ENCODE results near the gene TGFBR3. TPM values are rescaled to one million over a fixed set of nuclear protein-coding genes. Genes with fewer than 3 reads are reported as not detected.
A peak's percentile ranks its signal among the peaks of the same experiment; 100 is the strongest.

TGFBR3 gene
- total RNA-seq: 37.9 TPM
- long read RNA-seq, full-length matches to known transcripts: 5 of 30 reads
- long read RNA-seq, partial matches to known transcripts: 15 of 30 reads
- long read RNA-seq, other reads (novel, unspliced or antisense): 10 of 30 reads

GRCh38 chr1:91885716-91886506, at the start of gene TGFBR3:
TGFBR3 (minus strand) TSS chr1:91886151; CDS start chr1:91861531, 24,620 bp downstream.
- DNase-seq: peak; percentile 96
- peak; percentile 95 for ATAC-seq (ENCODE audit: poor library complexity)
- intact Hi-C loops (cut with DNase I): loop anchor here (10.0 kb wide), 2 partner anchors 51 to 171 kb away; no protein-coding TSS in a partner anchor

GRCh38 chr1:91929250-91929649, 43.3 kb upstream of the TGFBR3 start:
- intact Hi-C loops (cut with DNase I): loop anchor here (5.0 to 10.0 kb wide), 4 partner anchors 217 to 647 kb away; partner anchors contain the start of genes GLMN and RPAP2
- ATAC-seq (ENCODE audit: poor library complexity): peak; percentile 62
- DNase-seq: no peak

- DNase-seq: no peak
- ATAC-seq (ENCODE audit: poor library complexity): no peak
- intact Hi-C loops (cut with DNase I): loop anchor here (5.0 to 10.0 kb wide), 4 partner anchors 216 to 646 kb away; partner anchors contain the start of genes GLMN and RPAP2
These were observed 42.1 kb upstream of the TGFBR3 start for GRCh38 chr1:91928026-91928425.

- intact Hi-C loops (cut with DNase I): loop anchor here (5.0 to 10.0 kb wide), 4 partner anchors 214 to 644 kb away; partner anchors contain the start of genes GLMN and RPAP2
- ATAC-seq (ENCODE audit: poor library complexity) (no peak), DNase-seq (no peak)
These were observed 39.9 kb upstream of the TGFBR3 start for GRCh38 chr1:91925644-91926435.

- no peak for DNase-seq
- intact Hi-C loops (cut with DNase I): loop anchor here (10.0 kb wide), 1 partner anchor 371 kb away; the partner anchor contains the start of genes GLMN and RPAP2
- no peak for ATAC-seq (ENCODE audit: poor library complexity)
These were observed 38.2 kb upstream of the TGFBR3 start for GRCh38 chr1:91924146-91924545.

- intact Hi-C loops (cut with DNase I): loop anchor here (10.0 kb wide), 1 partner anchor 375 kb away; the partner anchor contains the start of genes GLMN and RPAP2
- no peak for ATAC-seq (ENCODE audit: poor library complexity)
- no peak for DNase-seq
These were observed 34.0 kb upstream of the TGFBR3 start for GRCh38 chr1:91919962-91920361.

- intact Hi-C loops (cut with DNase I): no loop called here
- ATAC-seq (ENCODE audit: poor library complexity) (no peak), DNase-seq (no peak)
These were observed 31.0 kb upstream of the TGFBR3 start for GRCh38 chr1:91916811-91917460.

- ATAC-seq (ENCODE audit: poor library complexity) (no peak), DNase-seq (no peak)
- intact Hi-C loops (cut with DNase I): no loop called here
These were observed 30.1 kb upstream of the TGFBR3 start for GRCh38 chr1:91916046-91916445.

GRCh38 chr1:91913018-91913417, 27.1 kb upstream of the TGFBR3 start:
- DNase-seq (no peak), ATAC-seq (ENCODE audit: poor library complexity) (no peak)
- intact Hi-C loops (cut with DNase I): no loop called here

GRCh38 chr1:91912266-91912665, 26.3 kb upstream of the TGFBR3 start:
- ATAC-seq (ENCODE audit: poor library complexity) (no peak), DNase-seq (no peak)
- intact Hi-C loops (cut with DNase I): no loop called here

- intact Hi-C loops (cut with DNase I): no loop called here
- no peak for ATAC-seq (ENCODE audit: poor library complexity)
- DNase-seq: no peak
These were observed 15.3 kb upstream of the TGFBR3 start for GRCh38 chr1:91901231-91901630.

- ATAC-seq (ENCODE audit: poor library complexity): no peak
- intact Hi-C loops (cut with DNase I): no loop called here
These were observed 14.6 kb upstream of the TGFBR3 start for GRCh38 chr1:91900562-91900961.

GRCh38 chr1:91897016-91897415, 11.1 kb upstream of the TGFBR3 start:
- ATAC-seq (ENCODE audit: poor library complexity): no peak
- DNase-seq: no peak
- intact Hi-C loops (cut with DNase I): no loop called here

More at GRCh38 chr1:91900562-91900961, 14.6 kb upstream of the TGFBR3 start:
- no peak for DNase-seq

GRCh38 chr1:91895832-91896556, 10.0 kb upstream of the TGFBR3 start:
- intact Hi-C loops (cut with DNase I): no loop called here
- no peak for ATAC-seq (ENCODE audit: poor library complexity)
- DNase-seq: no peak

- DNase-seq (no peak), ATAC-seq (ENCODE audit: poor library complexity) (no peak)
- intact Hi-C loops (cut with DNase I): no loop called here
These were observed 8.2 kb upstream of the TGFBR3 start for GRCh38 chr1:91894036-91894761.

GRCh38 chr1:91891969-91892368, 6.0 kb upstream of the TGFBR3 start:
- DNase-seq (no peak), ATAC-seq (ENCODE audit: poor library complexity) (peak; percentile 41)
- intact Hi-C loops (cut with DNase I): no loop called here

GRCh38 chr1:91891454-91891853, 5.5 kb upstream of the TGFBR3 start:
- ATAC-seq (ENCODE audit: poor library complexity): peak; percentile 69
- intact Hi-C loops (cut with DNase I): no loop called here

More at GRCh38 chr1:91891454-91891853, 5.5 kb upstream of the TGFBR3 start:
- no peak for DNase-seq

All from Right ventricle myocardium superior (tissue), 1 donor.